ENCODE results near the gene NRXN2. TPM values are rescaled to one million over a fixed set of nuclear protein-coding genes. Genes with fewer than 3 reads are reported as not detected.
"Not testable (repeated sequence)": the region's sequence is repeated elsewhere in the genome, so short reads cannot be mapped to it uniquely, and the experiment has no call there.

NRXN2 gene
- total and polyA plus RNA-seq, 2 experiments from 2014 or later, result 1.1 to 5.6 TPM

GRCh38 chr11:64705501-64705900 lies 17.5 kb downstream of the NRXN2 start:
- 16 to 23% methylated on average over 2 of the region's 2 CpGs for WGBS, 2 experiments (ENCODE audit: low coverage in 1 of 2, low lambda C conversion rate in 2 of 2, missing lambda C conversion rate in 2 of 2)
- Histone ChIP-seq H3K9me3 (ENCODE audit: low read depth) (no peaks in the 10 kb centered on the region), H3K4me2 (ENCODE audit: unreplicated experiment) (no peak overlapping the region), H3F3A (ENCODE audit: insufficient read depth) (no peaks in the 10 kb centered on the region), H3K9me2 (ENCODE audit: insufficient read depth) (no peaks in the 10 kb centered on the region), H3K36me3 (ENCODE audit: low read depth) (no peaks in the 10 kb centered on the region), H3K9ac (no peak overlapping the region), H3K27me3 (replicated peaks; ENCODE audit: insufficient read depth) (peaks cover 62% of the 10 kb centered on the region), H2AFZ (no peak overlapping the region), H3K4me1 (ENCODE audit: insufficient read depth) (no peaks in the 10 kb centered on the region), H3K79me2 (ENCODE audit: insufficient read depth) (no peaks in the 10 kb centered on the region), H4K20me1 (ENCODE audit: insufficient read depth) (no peaks in the 10 kb centered on the region), H3K27ac (no peak overlapping the region), H3K4me3 (no peak overlapping the region)
- DNase-seq, result no peak
- no peak for TF ChIP-seq EZH2 (IDR thresholded peaks at IDR 0.05; ENCODE audit: insufficient read depth, poor library complexity, severe bottlenecking)
- in situ Hi-C loops (cut with MboI), result no loop called here

DNA sequence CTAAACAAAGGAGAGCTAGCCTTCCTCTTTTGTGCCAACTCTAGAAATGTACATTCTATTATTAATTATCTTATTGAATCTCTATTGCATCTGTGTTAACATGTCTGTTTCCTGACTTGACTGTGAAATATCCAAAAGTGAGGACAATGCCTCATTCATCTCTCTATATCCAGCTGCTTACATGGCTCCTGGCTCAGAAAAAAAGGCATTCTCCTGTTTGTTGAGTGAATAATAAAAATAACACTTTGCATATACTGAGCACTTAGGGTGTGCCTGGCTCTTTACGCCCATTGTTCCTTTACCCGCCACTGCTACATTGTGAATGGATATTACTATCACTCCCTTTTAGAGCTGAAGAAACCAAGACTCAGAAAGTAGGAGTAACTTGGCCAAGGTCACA lies 19.9 kb downstream of the NRXN2 start:
- WGBS, 2 experiments (ENCODE audit: low coverage in 1 of 2, low lambda C conversion rate in 2 of 2, missing lambda C conversion rate in 2 of 2), result 96 to 98% methylated on average over 2 of the region's 2 CpGs
- in situ Hi-C loops (cut with MboI), result no loop called here
- Histone ChIP-seq H3F3A (ENCODE audit: insufficient read depth) (no peaks in the 10 kb centered on the region), H3K9me2 (ENCODE audit: insufficient read depth) (no peaks in the 10 kb centered on the region), H2AFZ (no peak overlapping the region), H3K79me2 (ENCODE audit: insufficient read depth) (no peaks in the 10 kb centered on the region), H3K36me3 (ENCODE audit: low read depth) (no peaks in the 10 kb centered on the region), H3K9me3 (ENCODE audit: low read depth) (no peaks in the 10 kb centered on the region), H3K4me1 (ENCODE audit: insufficient read depth) (no peaks in the 10 kb centered on the region), H3K27me3 (replicated peaks; ENCODE audit: insufficient read depth) (peaks cover 47% of the 10 kb centered on the region), H3K4me3 (no peak overlapping the region), H3K27ac (no peak overlapping the region), H3K9ac (no peak overlapping the region), H3K4me2 (ENCODE audit: unreplicated experiment) (no peak overlapping the region), H4K20me1 (ENCODE audit: insufficient read depth) (no peaks in the 10 kb centered on the region)
- no peak for DNase-seq
- TF ChIP-seq EZH2 (IDR thresholded peaks at IDR 0.05; ENCODE audit: insufficient read depth, poor library complexity, severe bottlenecking), result no peak
- TF ChIP-seq EZH2phosphoT487 (IDR thresholded peaks at IDR 0.05; ENCODE audit: insufficient read depth, low read depth), result no peak

DNA sequence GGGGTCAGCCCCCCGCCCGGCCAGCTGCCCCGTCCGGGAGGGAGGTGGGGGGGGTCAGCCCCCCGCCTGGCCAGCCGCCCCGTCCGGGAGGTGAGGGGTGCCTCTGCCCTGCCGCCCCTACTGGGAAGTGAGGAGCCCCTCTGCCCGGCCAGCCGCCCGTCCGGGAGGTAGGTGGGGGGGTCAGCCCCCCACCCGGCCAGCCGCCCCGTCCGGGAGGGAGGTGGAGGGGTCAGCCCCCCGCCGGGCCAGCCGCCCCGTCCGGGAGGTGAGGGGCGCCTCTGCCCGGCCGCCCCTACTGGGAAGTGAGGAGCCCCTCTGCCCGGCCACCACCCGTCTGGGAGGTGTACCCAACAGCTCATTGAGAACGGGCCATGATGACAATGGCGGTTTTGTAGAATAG lies 21.0 kb downstream of the NRXN2 start:
- 75 to 85% methylated on average over 4 to 16 of the region's 29 CpGs for WGBS, 2 experiments (ENCODE audit: low coverage in 1 of 2, low lambda C conversion rate in 2 of 2, missing lambda C conversion rate in 2 of 2)

GRCh38 chr11:64698427-64698826 lies 24.6 kb downstream of the NRXN2 start:
- Histone ChIP-seq H3K4me3 (no peak overlapping the region), H3K79me2 (ENCODE audit: insufficient read depth) (no peaks in the 10 kb centered on the region), H3K36me3 (ENCODE audit: low read depth) (no peaks in the 10 kb centered on the region), H2AFZ (no peak overlapping the region), H3K27me3 (replicated peaks; ENCODE audit: insufficient read depth) (peaks cover 49% of the 10 kb centered on the region), H3K4me2 (ENCODE audit: unreplicated experiment) (no peak overlapping the region), H3K27ac (no peak overlapping the region), H3K9me2 (ENCODE audit: insufficient read depth) (no peaks in the 10 kb centered on the region), H3F3A (ENCODE audit: insufficient read depth) (no peaks in the 10 kb centered on the region), H4K20me1 (ENCODE audit: insufficient read depth) (no peaks in the 10 kb centered on the region), H3K9me3 (ENCODE audit: low read depth) (no peaks in the 10 kb centered on the region), H3K9ac (no peak overlapping the region), H3K4me1 (ENCODE audit: insufficient read depth) (no peaks in the 10 kb centered on the region)
- TF ChIP-seq EZH2 (IDR thresholded peaks at IDR 0.05; ENCODE audit: insufficient read depth, poor library complexity, severe bottlenecking) (no peak), EZH2phosphoT487 (IDR thresholded peaks at IDR 0.05; ENCODE audit: insufficient read depth, low read depth) (no peak)
- 42 to 47% methylated on average over 1 of the region's 1 CpG for WGBS, 2 experiments (ENCODE audit: low coverage in 1 of 2, low lambda C conversion rate in 2 of 2, missing lambda C conversion rate in 2 of 2)
- in situ Hi-C loops (cut with MboI), result no loop called here
- DNase-seq, result no peak

More for the DNA sequence above, 21.0 kb downstream of the NRXN2 start:
- H3K9me2 ChIP-seq (ENCODE audit: insufficient read depth); H3K4me1 ChIP-seq (ENCODE audit: insufficient read depth); H2AFZ ChIP-seq; H3K9me3 ChIP-seq (ENCODE audit: low read depth); H4K20me1 ChIP-seq (ENCODE audit: insufficient read depth); in situ Hi-C loops (cut with MboI); H3K36me3 ChIP-seq (ENCODE audit: low read depth); H3K79me2 ChIP-seq (ENCODE audit: insufficient read depth); DNase-seq; H3K9ac ChIP-seq; H3K4me3 ChIP-seq; H3K27ac ChIP-seq; H3K4me2 ChIP-seq (ENCODE audit: unreplicated experiment); H3F3A ChIP-seq (ENCODE audit: insufficient read depth): not testable (repeated sequence)
- peaks cover 47% of the 10 kb centered on the region for H3K27me3 ChIP-seq (replicated peaks; ENCODE audit: insufficient read depth)

DNA sequence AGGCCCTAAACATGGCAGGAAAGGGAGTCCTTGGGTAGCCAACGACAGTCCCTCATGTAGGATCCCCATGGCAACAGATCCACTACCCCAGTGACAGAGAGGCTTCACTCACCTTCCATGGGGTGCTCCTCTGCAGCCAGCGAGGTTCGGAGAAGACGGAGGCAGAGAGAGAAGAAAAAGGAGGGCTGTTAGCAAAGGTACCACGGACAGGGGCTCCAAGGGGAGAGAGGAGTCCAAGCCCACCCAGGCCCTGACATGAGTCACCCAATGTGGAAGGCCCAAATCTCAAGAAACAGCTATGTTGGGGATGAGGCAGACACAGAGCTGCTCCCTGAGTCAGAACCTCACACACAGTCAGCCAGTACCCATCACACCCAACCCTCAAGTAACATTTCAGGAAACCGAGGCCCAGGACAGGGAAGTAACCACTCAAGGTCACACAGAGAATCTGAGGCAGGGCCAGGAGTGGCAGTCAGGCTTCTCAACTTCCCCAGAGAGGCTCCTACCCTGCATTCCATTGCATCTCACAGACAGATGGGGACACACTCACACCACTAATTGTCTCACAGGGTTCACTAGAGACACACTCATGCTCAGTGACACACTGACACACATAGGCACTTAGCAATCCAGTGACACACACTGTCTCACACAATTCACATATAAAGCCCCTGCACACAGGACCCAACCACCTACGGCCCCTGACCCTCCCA lies 25.2 kb downstream of the NRXN2 start:
- TF ChIP-seq EZH2phosphoT487 (IDR thresholded peaks at IDR 0.05; ENCODE audit: insufficient read depth, low read depth) (no peak), EZH2 (IDR thresholded peaks at IDR 0.05; ENCODE audit: insufficient read depth, poor library complexity, severe bottlenecking) (no peak)
- 55 to 59% methylated on average over 7 of the region's 7 CpGs for WGBS, 2 experiments (ENCODE audit: low coverage in 1 of 2, low lambda C conversion rate in 2 of 2, missing lambda C conversion rate in 2 of 2)
- in situ Hi-C loops (cut with MboI), result no loop called here
- Histone ChIP-seq H2AFZ (no peak overlapping the region), H3K9me3 (ENCODE audit: low read depth) (no peaks in the 10 kb centered on the region), H3K27ac (no peak overlapping the region), H4K20me1 (ENCODE audit: insufficient read depth) (no peaks in the 10 kb centered on the region), H3K27me3 (replicated peaks; ENCODE audit: insufficient read depth) (peaks cover 49% of the 10 kb centered on the region), H3K36me3 (ENCODE audit: low read depth) (no peaks in the 10 kb centered on the region), H3K79me2 (ENCODE audit: insufficient read depth) (no peaks in the 10 kb centered on the region), H3K9me2 (ENCODE audit: insufficient read depth) (no peaks in the 10 kb centered on the region), H3K4me2 (ENCODE audit: unreplicated experiment) (no peak overlapping the region), H3K9ac (no peak overlapping the region), H3K4me3 (no peak overlapping the region), H3F3A (ENCODE audit: insufficient read depth) (no peaks in the 10 kb centered on the region), H3K4me1 (ENCODE audit: insufficient read depth) (no peaks in the 10 kb centered on the region)
- DNase-seq, result no peak

Data from GM23248 (cell line).